CD14-positive monocyte (primary cell): ENCODE data around the gene HBM. TPM values are rescaled to one million over a fixed set of nuclear protein-coding genes. Genes with fewer than 3 reads are reported as not detected.
"Not testable (repeated sequence)": the region's sequence is repeated elsewhere in the genome, so short reads cannot be mapped to it uniquely, and the experiment has no call there.

Experiments
- DNase-seq, 3 donors: peaks; one replicate each; pipeline ENCODE4 v3.0.0-alpha.2; 2011 to 2022
- H2AFZ ChIP-seq: 2 replicates; pipeline ENCODE4 v1.6.0; 2012; ENCODE audit warnings: mild to moderate bottlenecking, low read depth, low read length, inconsistent platforms; ENCODE audit not compliant: insufficient read depth, poor library complexity, severe bottlenecking
- H3K27ac ChIP-seq, 2 donors: 1 replicate in 1 of 2; 2 replicates in 1 of 2; pipeline ENCODE4 v1.5.1; 2012 to 2013; ENCODE audit warnings: low read length in 2 of 2, control low read depth in 1 of 2, inconsistent platforms in 1 of 2, low read depth in 1 of 2, mild to moderate bottlenecking in 1 of 2
- H3K27me3 ChIP-seq, 2 donors: one replicate each; pipeline versions ENCODE4 v1.6.0 to v1.6.1; 2011 to 2013; ENCODE audit warnings: low read length in 2 of 2; ENCODE audit not compliant: control insufficient read depth in 2 of 2, insufficient read depth in 2 of 2
- H3K36me3 ChIP-seq, 2 donors: replicated peaks in 1 of 2; 1 replicate in 1 of 2; 2 replicates in 1 of 2; pipeline versions ENCODE4 v1.5.1 to v1.6.1; 2012 to 2013; ENCODE audit warnings: low read length in 2 of 2, control low read depth in 1 of 2, inconsistent platforms in 1 of 2, mild to moderate bottlenecking in 1 of 2; ENCODE audit not compliant: insufficient read depth in 2 of 2, control insufficient read depth in 1 of 2
- H3K4me1 ChIP-seq, 2 donors: 1 replicate in 1 of 2; 2 replicates in 1 of 2; pipeline versions ENCODE4 v1.5.1 to v1.6.1; 2012 to 2013; ENCODE audit warnings: low read length in 2 of 2, control low read depth in 1 of 2, inconsistent platforms in 1 of 2, mild to moderate bottlenecking in 1 of 2, moderate library complexity in 1 of 2; ENCODE audit not compliant: insufficient read depth in 2 of 2, control insufficient read depth in 1 of 2
- H3K4me2 ChIP-seq: replicated peaks from 2 replicates; pipeline ENCODE3; 2012; ENCODE audit warnings: low read length, moderate library complexity, mild to moderate bottlenecking; ENCODE audit not compliant: poor library complexity, severe bottlenecking; ENCODE audit errors: extremely low read depth
- H3K4me3 ChIP-seq, 3 experiments: fragments of 200-600 bp in 1 of 3; sonication (generic) in 1 of 3; replicated peaks in 1 of 3; 1 replicate in 2 of 3; 2 replicates in 1 of 3; pipeline ENCODE4 v1.5.1; 2011 to 2013; ENCODE audit warnings: low read length in 3 of 3, mild to moderate bottlenecking in 3 of 3, control low read depth in 2 of 3, low read depth in 2 of 3, inconsistent platforms in 1 of 3, moderate library complexity in 1 of 3
- H3K79me2 ChIP-seq: 2 replicates; pipeline ENCODE4 v1.6.0; 2012; ENCODE audit warnings: mild to moderate bottlenecking, control low read depth, inconsistent platforms, low read length, moderate library complexity; ENCODE audit not compliant: insufficient read depth
- H3K9ac ChIP-seq: 2 replicates; pipeline ENCODE4 v1.6.0; 2017; ENCODE audit warnings: low read length, mild to moderate bottlenecking; ENCODE audit not compliant: insufficient read depth, poor library complexity, severe bottlenecking
- H3K9me3 ChIP-seq, 2 donors: replicated peaks in 1 of 2; 1 replicate in 1 of 2; 2 replicates in 1 of 2; pipeline versions ENCODE4 v1.5.1 to v1.6.1; 2012 to 2013; ENCODE audit warnings: low read length in 2 of 2, control low read depth in 1 of 2; ENCODE audit not compliant: control insufficient read depth in 1 of 2, insufficient read depth in 1 of 2
- H4K20me1 ChIP-seq: 2 replicates; pipeline ENCODE4 v1.6.0; 2012; ENCODE audit warnings: mild to moderate bottlenecking, low read length, control low read depth, moderate library complexity; ENCODE audit not compliant: insufficient read depth
- H3K27ac Mint-ChIP-seq, 7 donors: one replicate each; pipeline ENCODE4 v1.8.0; 2020; ENCODE audit warnings: mild to moderate bottlenecking in 7 of 7, mixed read lengths in 7 of 7, moderate library complexity in 6 of 7, inconsistent platforms in 2 of 7
- H3K27me3 Mint-ChIP-seq, 3 donors: one replicate each; pipeline ENCODE4 v1.8.0; 2021 to 2022; ENCODE audit warnings: low read depth in 3 of 3, mild to moderate bottlenecking in 3 of 3, mixed read lengths in 3 of 3, moderate library complexity in 3 of 3, inconsistent platforms in 1 of 3
- H3K36me3 Mint-ChIP-seq, 2 donors: one replicate each; pipeline ENCODE4 v1.8.0; 2020; ENCODE audit warnings: mixed read lengths in 2 of 2, inconsistent platforms in 1 of 2, mild to moderate bottlenecking in 1 of 2
- H3K4me1 Mint-ChIP-seq: one replicate; pipeline ENCODE4 v1.8.0; 2020; ENCODE audit warnings: mild to moderate bottlenecking, mixed read lengths
- H3K4me3 Mint-ChIP-seq, 2 donors: one replicate each; pipeline ENCODE4 v1.8.0; 2020; ENCODE audit warnings: mild to moderate bottlenecking in 2 of 2, mixed read lengths in 2 of 2, moderate library complexity in 1 of 2
- H3K9me3 Mint-ChIP-seq, 7 donors: one replicate each; pipeline ENCODE4 v1.8.0; 2020 to 2022; ENCODE audit warnings: mixed read lengths in 7 of 7, mild to moderate bottlenecking in 6 of 7, moderate library complexity in 6 of 7, inconsistent platforms in 2 of 7
- WGBS: methylation state at CpG from one replicate; pipeline ENCODE4 v1.1.5; 2013; ENCODE audit warnings: missing lambda C conversion rate; ENCODE audit not compliant: insufficient coverage; 5-methylcytosine and 5-hydroxymethylcytosine counted together
- intact Hi-C, 2 donors: fragments of 100-400 bp; cut with micrococcal nuclease; formaldehyde crosslinking; loops; one replicate each; pipeline versions ENCODE4 v1.15.0 to v1.15.1; 2023
- polyA plus RNA-seq, 3 donors: library from polyadenylated mRNA; depleted of rRNA in 1 of 3; unstranded in 2 of 3; stranded (reverse) in 1 of 3; fragments of 300-500 nt in 2 of 3; fragments of >200 nt in 1 of 3; fragmentation: Illumina TruSeq in 2 of 3; gene quantifications; 1 replicate in 2 of 3; 2 replicates in 1 of 3; pipeline ENCODE4 v1.2.3, GENCODE V29; 2012 to 2021
- TF ChIP-seq, protein P1 (sequence below): fragments of 200-600 bp; IDR thresholded peaks from one replicate; pipeline ENCODE4 v1.8.0; 2022; ENCODE audit warnings: antibody characterized with exemption, mild to moderate bottlenecking

HBM gene
- polyA plus RNA-seq, 3 donors, result not detected

DNA sequence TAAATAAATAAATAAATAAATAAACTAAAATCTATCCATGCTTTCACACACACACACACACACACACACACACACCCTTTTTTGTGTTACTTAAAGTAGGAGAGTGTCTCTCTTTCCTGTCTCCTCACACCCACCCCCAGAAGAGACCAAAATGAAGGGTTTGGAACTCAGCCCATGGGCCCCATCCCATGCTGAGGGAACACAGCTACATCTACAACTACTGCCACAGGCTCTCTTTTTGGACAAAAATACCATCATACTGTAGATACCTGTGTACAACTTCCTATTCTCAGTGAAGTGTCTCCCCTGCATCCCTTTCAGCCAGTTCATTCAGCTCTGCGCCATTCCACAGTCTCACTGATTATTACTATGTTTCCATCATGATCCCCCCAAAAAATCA, 5.0 kb downstream of the HBM start:
- Histone ChIP-seq H3K27ac (no peak overlapping the region), H3K27me3 (peaks cover 46 to 79% of the 10 kb centered on the region in 2 donors), H3K4me3 (no peak overlapping the region), H2AFZ (no peak overlapping the region), H3K4me1 (peaks cover 0 to 7% of the 10 kb centered on the region in 2 donors), H4K20me1 (no peaks in the 10 kb centered on the region), H3K36me3 (no peaks in the 10 kb centered on the region), H3K79me2 (no peaks in the 10 kb centered on the region), H3K9me3 (peaks cover 0 to 21% of the 10 kb centered on the region in 2 donors), H3K9ac (no peak overlapping the region), H3K4me2 (no peak overlapping the region)
- Mint-ChIP-seq H3K4me3 (peak overlapping the region in 1 of 2 donors; percentile 75), H3K4me1 (peaks cover 9% of the 10 kb centered on the region), H3K27me3 (peaks cover 76 to 90% (median 84%) of the 10 kb centered on the region in 3 donors), H3K9me3 (peaks cover 0 to 24% (median 8%) of the 10 kb centered on the region in 7 donors), H3K27ac (no peak overlapping the region), H3K36me3 (peaks cover 0 to 4% of the 10 kb centered on the region in 2 donors)
- WGBS, result no CpG with 5 or more reads among the region's 1 CpG
- intact Hi-C loops, result no loop called here
- DNase-seq, result no peak
- TF ChIP-seq, protein P1, sequence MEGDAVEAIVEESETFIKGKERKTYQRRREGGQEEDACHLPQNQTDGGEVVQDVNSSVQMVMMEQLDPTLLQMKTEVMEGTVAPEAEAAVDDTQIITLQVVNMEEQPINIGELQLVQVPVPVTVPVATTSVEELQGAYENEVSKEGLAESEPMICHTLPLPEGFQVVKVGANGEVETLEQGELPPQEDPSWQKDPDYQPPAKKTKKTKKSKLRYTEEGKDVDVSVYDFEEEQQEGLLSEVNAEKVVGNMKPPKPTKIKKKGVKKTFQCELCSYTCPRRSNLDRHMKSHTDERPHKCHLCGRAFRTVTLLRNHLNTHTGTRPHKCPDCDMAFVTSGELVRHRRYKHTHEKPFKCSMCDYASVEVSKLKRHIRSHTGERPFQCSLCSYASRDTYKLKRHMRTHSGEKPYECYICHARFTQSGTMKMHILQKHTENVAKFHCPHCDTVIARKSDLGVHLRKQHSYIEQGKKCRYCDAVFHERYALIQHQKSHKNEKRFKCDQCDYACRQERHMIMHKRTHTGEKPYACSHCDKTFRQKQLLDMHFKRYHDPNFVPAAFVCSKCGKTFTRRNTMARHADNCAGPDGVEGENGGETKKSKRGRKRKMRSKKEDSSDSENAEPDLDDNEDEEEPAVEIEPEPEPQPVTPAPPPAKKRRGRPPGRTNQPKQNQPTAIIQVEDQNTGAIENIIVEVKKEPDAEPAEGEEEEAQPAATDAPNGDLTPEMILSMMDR, result no peak

DNA sequence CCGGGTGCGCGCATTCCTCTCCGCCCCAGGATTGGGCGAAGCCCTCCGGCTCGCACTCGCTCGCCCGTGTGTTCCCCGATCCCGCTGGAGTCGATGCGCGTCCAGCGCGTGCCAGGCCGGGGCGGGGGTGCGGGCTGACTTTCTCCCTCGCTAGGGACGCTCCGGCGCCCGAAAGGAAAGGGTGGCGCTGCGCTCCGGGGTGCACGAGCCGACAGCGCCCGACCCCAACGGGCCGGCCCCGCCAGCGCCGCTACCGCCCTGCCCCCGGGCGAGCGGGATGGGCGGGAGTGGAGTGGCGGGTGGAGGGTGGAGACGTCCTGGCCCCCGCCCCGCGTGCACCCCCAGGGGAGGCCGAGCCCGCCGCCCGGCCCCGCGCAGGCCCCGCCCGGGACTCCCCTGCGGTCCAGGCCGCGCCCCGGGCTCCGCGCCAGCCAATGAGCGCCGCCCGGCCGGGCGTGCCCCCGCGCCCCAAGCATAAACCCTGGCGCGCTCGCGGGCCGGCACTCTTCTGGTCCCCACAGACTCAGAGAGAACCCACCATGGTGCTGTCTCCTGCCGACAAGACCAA, 6.7 kb downstream of the HBM start, which contains the start of gene HBA2:
HBA2 (plus strand) TSS at position 503 of the 568 bp plus-strand sequence; CDS start at position 540, 37 bp downstream.
- H3K79me2 ChIP-seq, intact Hi-C loops, H3K4me1 Mint-ChIP-seq, H3K27ac Mint-ChIP-seq, H3K36me3 Mint-ChIP-seq, H3K4me3 ChIP-seq, H2AFZ ChIP-seq, DNase-seq, H3K4me2 ChIP-seq, H3K9ac ChIP-seq, H3K4me1 ChIP-seq, H3K27ac ChIP-seq, H3K9me3 ChIP-seq, H3K36me3 ChIP-seq, H4K20me1 ChIP-seq: not testable (repeated sequence)
- peaks cover 33 to 69% of the 10 kb centered on the region in 2 donors for H3K27me3 ChIP-seq
- H3K4me3 Mint-ChIP-seq, result peak within 1 kb of the TSS in 1 of 2 donors; percentile 76
- H3K9me3 Mint-ChIP-seq, result peaks cover 0 to 18% (median 8%) of the 10 kb centered on the region in 7 donors
- WGBS, result no CpG with 5 or more reads among the region's 74 CpGs
- H3K27me3 Mint-ChIP-seq, result peaks cover 68 to 83% (median 76%) of the 10 kb centered on the region in 3 donors

DNA sequence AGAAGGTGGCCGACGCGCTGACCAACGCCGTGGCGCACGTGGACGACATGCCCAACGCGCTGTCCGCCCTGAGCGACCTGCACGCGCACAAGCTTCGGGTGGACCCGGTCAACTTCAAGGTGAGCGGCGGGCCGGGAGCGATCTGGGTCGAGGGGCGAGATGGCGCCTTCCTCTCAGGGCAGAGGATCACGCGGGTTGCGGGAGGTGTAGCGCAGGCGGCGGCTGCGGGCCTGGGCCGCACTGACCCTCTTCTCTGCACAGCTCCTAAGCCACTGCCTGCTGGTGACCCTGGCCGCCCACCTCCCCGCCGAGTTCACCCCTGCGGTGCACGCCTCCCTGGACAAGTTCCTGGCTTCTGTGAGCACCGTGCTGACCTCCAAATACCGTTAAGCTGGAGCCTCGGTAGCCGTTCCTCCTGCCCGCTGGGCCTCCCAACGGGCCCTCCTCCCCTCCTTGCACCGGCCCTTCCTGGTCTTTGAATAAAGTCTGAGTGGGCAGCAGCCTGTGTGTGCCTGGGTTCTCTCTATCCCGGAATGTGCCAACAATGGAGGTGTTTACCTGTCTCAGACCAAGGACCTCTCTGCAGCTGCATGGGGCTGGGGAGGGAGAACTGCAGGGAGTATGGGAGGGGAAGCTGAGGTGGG, 7.6 kb downstream of the HBM start:
- WGBS, result 16% methylated on average over 25 of the region's 44 CpGs
- H3K36me3 ChIP-seq, H3K27ac Mint-ChIP-seq, H3K36me3 Mint-ChIP-seq, H3K4me3 ChIP-seq, intact Hi-C loops, H3K4me1 Mint-ChIP-seq, H3K79me2 ChIP-seq, H4K20me1 ChIP-seq, H3K9me3 ChIP-seq, H2AFZ ChIP-seq, H3K4me2 ChIP-seq, H3K4me1 ChIP-seq, DNase-seq, H3K9ac ChIP-seq, H3K27ac ChIP-seq: not testable (repeated sequence)
- H3K9me3 Mint-ChIP-seq, result peaks cover 0 to 22% (median 8%) of the 10 kb centered on the region in 7 donors
- peaks cover 38 to 69% of the 10 kb centered on the region in 2 donors for H3K27me3 ChIP-seq
- peak overlapping the region in 1 of 2 donors; percentile 67 for H3K4me3 Mint-ChIP-seq
- peaks cover 68 to 83% (median 76%) of the 10 kb centered on the region in 3 donors for H3K27me3 Mint-ChIP-seq
